K562 (cell line): ENCODE results near the gene DNASE2. TPM values are rescaled to one million over a fixed set of nuclear protein-coding genes. Genes with fewer than 3 reads are reported as not detected.

Source experiments
- EZH2 ChIP-seq: IDR thresholded peaks from 2 replicates; pipeline ENCODE4 v1.6.1; 2012; ENCODE audit warnings: low read depth, mild to moderate bottlenecking, inconsistent platforms, low read length, borderline replicate concordance
- FOXJ2 ChIP-seq: fragments of 200-800 bp; sonication (Bioruptor generic); IDR thresholded peaks from 2 replicates; pipeline ENCODE4 v1.6.1; 2016; ENCODE audit warnings: missing genetic modification characterization, missing compliant biosample characterization
- HDAC6 ChIP-seq: IDR thresholded peaks from 2 replicates; pipeline ENCODE4 v1.6.1; 2012; ENCODE audit warnings: low read depth, mild to moderate bottlenecking, control low read depth, inconsistent platforms, low read length, moderate library complexity
- HOXB6 ChIP-seq: fragments of 250-450 bp; sonication (Bioruptor Pico); IDR thresholded peaks from 2 replicates; pipeline ENCODE4 v1.5.1; 2022; ENCODE audit warnings: mild to moderate bottlenecking, borderline replicate concordance
- ILF3 ChIP-seq: fragments of 450-650 bp; IDR thresholded peaks from 2 replicates; pipeline ENCODE4 v1.6.1; 2018; ENCODE audit warnings: antibody characterized with exemption, mild to moderate bottlenecking, moderate library complexity, borderline replicate concordance
- KLF6 ChIP-seq: fragments of 250-450 bp; sonication (Bioruptor Pico); IDR thresholded peaks from 2 replicates; pipeline ENCODE4 v1.4.0; 2020; ENCODE audit warnings: mild to moderate bottlenecking, moderate library complexity, borderline replicate concordance
- MAFF ChIP-seq: IDR thresholded peaks from 2 replicates; pipeline ENCODE4 v1.6.1; 2012; ENCODE audit warnings: low read length, improper control_type of control experiment
- NONO ChIP-seq, 2 experiments: fragments of 200-400 bp in 1 of 2; fragments of 450-650 bp in 1 of 2; formaldehyde crosslinking in 1 of 2; IDR thresholded peaks; 2 replicates each; pipeline ENCODE4 v1.6.1; 2017; ENCODE audit warnings: low read depth in 2 of 2, mild to moderate bottlenecking in 2 of 2, moderate library complexity in 2 of 2, low read length in 1 of 2
- REST ChIP-seq, 2 experiments: fragments of 450-650 bp; formaldehyde crosslinking in 1 of 2; IDR thresholded peaks; 2 replicates each; pipeline versions ENCODE4 v1.4.0 to v1.6.1; 2014 to 2020; ENCODE audit warnings: mild to moderate bottlenecking in 2 of 2, borderline replicate concordance in 1 of 2, low read depth in 1 of 2
- SMAD1 ChIP-seq: fragments of 150-350 bp; IDR thresholded peaks from 2 replicates; pipeline ENCODE4 v1.6.1; 2014; ENCODE audit warnings: low read length, low read depth; ENCODE audit not compliant: partially characterized antibody
- SP2 ChIP-seq: IDR thresholded peaks from 2 replicates; pipeline ENCODE4 v1.6.1; 2011; ENCODE audit warnings: mild to moderate bottlenecking, low read depth, low read length, moderate library complexity; ENCODE audit not compliant: poor library complexity, severe bottlenecking; ENCODE audit errors: extremely low read depth
- STAT5B ChIP-seq: fragments of 250-450 bp; sonication (Bioruptor Pico); IDR thresholded peaks from 2 replicates; pipeline ENCODE4 v1.8.0; 2021; ENCODE audit warnings: mild to moderate bottlenecking, inconsistent platforms
- ZFP1 ChIP-seq: fragments of 450-650 bp; formaldehyde crosslinking; IDR thresholded peaks from 2 replicates; pipeline ENCODE4 v1.4.0; 2020; ENCODE audit warnings: mild to moderate bottlenecking, mixed read lengths
- ZKSCAN8 ChIP-seq: fragments of 200-800 bp; sonication (Bioruptor generic); IDR thresholded peaks from 2 replicates; pipeline ENCODE4 v1.6.1; 2016; ENCODE audit warnings: missing genetic modification characterization, missing compliant biosample characterization
- ZNF316 ChIP-seq: fragments of 450-650 bp; IDR thresholded peaks from 2 replicates; pipeline ENCODE4 v1.6.1; 2016
- ZNF696 ChIP-seq: fragments of 250-450 bp; sonication (Bioruptor Pico); conservative IDR thresholded peaks from 2 replicates; pipeline ENCODE4 v1.4.0; 2020; ENCODE audit warnings: mild to moderate bottlenecking, moderate library complexity
- ZNF740 ChIP-seq, 3 experiments: fragments of 200-800 bp in 1 of 3; sonication (Bioruptor generic) in 1 of 3; sonication (generic) in 1 of 3; formaldehyde crosslinking in 1 of 3; IDR thresholded peaks; 2 replicates each; pipeline versions ENCODE4 v1.6.1 to v1.8.0; 2016 to 2022; ENCODE audit warnings: mild to moderate bottlenecking in 2 of 3, missing compliant biosample characterization in 2 of 3, missing genetic modification characterization in 2 of 3, missing genetic modification reagents in 1 of 3
- ZNF764 ChIP-seq: fragments of 250-450 bp; sonication (Bioruptor Pico); IDR thresholded peaks from 2 replicates; pipeline ENCODE4 v1.4.0; 2020; ENCODE audit warnings: low read depth, mild to moderate bottlenecking, moderate library complexity
- polyA plus RNA-seq, 8 experiments: library from polyadenylated mRNA; depleted of rRNA in 4 of 8; stranded (reverse) in 5 of 8; unstranded in 3 of 8; fragments of >200 nt; fragmentation: Nextera tagmentation in 2 of 8; fragmentation: Illumina TruSeq in 1 of 8; extraction: Ambion mirVana in 2 of 8; extraction: Trizol in 1 of 8; gene quantifications; 2 replicates each; pipeline versions ENCODE4 v1.2.1 to v1.2.3, GENCODE V29; 2011 to 2014; ENCODE audit warnings: inconsistent platforms in 1 of 8, missing spikeins in 1 of 8
- total RNA-seq, 7 experiments: library from RNA; depleted of rRNA in 6 of 7; stranded (reverse); fragments of >200 nt in 6 of 7; fragmentation: Illumina TruSeq in 2 of 7; extraction: Trizol in 2 of 7; gene quantifications; 2 replicates each; pipeline versions ENCODE4 v1.2.1 to v1.2.3, GENCODE V29; 2011 to 2021; ENCODE audit warnings: low replicate concordance in 1 of 7

Gene DNASE2
- total and polyA plus RNA-seq, 9 of the 15 experiments (the other 6 are each of a cell fraction or from before 2014, with no cell fraction given) = 4.4 to 27.0 (median 20.2) TPM

- TF ChIP-seq HOXB6 (CRISPR knock-in tag) (no peak), EZH2 (no peak), NONO (IDR thresholded peaks at IDR 0.05; ENCODE audit: low read depth in 2 of 2, low read length in 1 of 2) (peak in 1 of 2 experiments; percentile 13; a peak in 1 of 4 replicates), SMAD1 (no peak), HDAC6 (0 out of 2 replicates have a peak, but pooled peaks have one; percentile 73), REST (IDR thresholded peaks at IDR 0.05; ENCODE audit: borderline replicate concordance) (peak; percentile 30; the same call in 1 of the 2 replicates), REST (CRISPR knock-in tag; IDR thresholded peaks at IDR 0.05; ENCODE audit: low read depth) (no peak), ZFP1 (no peak), ZNF740 (CRISPR knock-in tag; IDR thresholded peaks at IDR 0.05) (peak; percentile 84), ZNF740 (tag; IDR thresholded peaks at IDR 0.05) (peak in 1 of 2 experiments; percentile 91; a peak in 2 of 4 replicates), ZKSCAN8 (CRISPR knock-in tag) (no peak), ZNF696 (CRISPR knock-in tag) (no peak), ZNF316 (no peak), SP2 (no peak), ZNF764 (CRISPR knock-in tag) (no peak), KLF6 (CRISPR knock-in tag) (no peak), ILF3 (no peak), MAFF (no peak), FOXJ2 (tag) (peak; percentile 54; the same call in 1 of the 2 replicates), STAT5B (CRISPR knock-in tag) (no peak)
Observed at GRCh38 chr19:12885749-12886650, 4.8 kb upstream of the DNASE2 start (continued).
